Kidney epithelial cell (primary cell): ENCODE results near the gene PXDN. TPM values are rescaled to one million over a fixed set of nuclear protein-coding genes. Genes with fewer than 3 reads are reported as not detected.

ENCODE experiments used
- DNase-seq: peaks from one replicate; pipeline ENCODE4 v3.0.0-alpha.2; 2010; ENCODE audit warnings: low read depth
- H3K27me3 ChIP-seq: 2 replicates; pipeline ENCODE4 v1.6.0; 2011; ENCODE audit warnings: low read length; ENCODE audit not compliant: control insufficient read depth, insufficient read depth
- H3K36me3 ChIP-seq: 2 replicates; pipeline ENCODE4 v1.5.1; 2011; ENCODE audit warnings: low read length; ENCODE audit not compliant: control insufficient read depth, insufficient read depth
- H3K4me3 ChIP-seq: 2 replicates; pipeline ENCODE4 v1.5.1; 2011; ENCODE audit warnings: low read depth, mild to moderate bottlenecking, control low read depth, low read length
- total RNA-seq: library from RNA; depleted of rRNA; stranded (reverse); fragments of >200 nt; gene quantifications from 2 replicates; pipeline ENCODE4 v1.2.3, GENCODE V29; 2015
- TF ChIP-seq, protein P1 (sequence below): IDR thresholded peaks from 2 replicates; pipeline ENCODE4 v1.5.1; 2011; ENCODE audit warnings: mild to moderate bottlenecking, moderate library complexity, low read length, control low read depth, inconsistent platforms; ENCODE audit not compliant: insufficient read depth, poor library complexity, severe bottlenecking

Gene PXDN
- total RNA-seq, 1 donor from 2014 or later: 287 TPM

DNA sequence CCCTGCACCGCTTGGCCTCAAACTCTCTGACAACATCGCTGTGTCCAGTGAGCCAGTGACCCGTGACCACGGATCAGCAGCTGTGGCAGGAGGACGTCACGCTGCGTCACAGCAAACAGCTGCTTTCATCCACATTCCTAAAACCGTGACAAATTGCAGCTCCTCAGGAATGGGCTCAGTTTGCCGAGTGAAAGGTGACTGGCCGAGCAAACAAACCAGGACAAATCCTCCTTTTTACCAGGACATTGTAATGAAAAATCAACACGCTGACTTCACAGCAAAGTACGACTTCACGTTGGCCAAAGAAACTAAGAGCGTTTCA is 57.6 kb downstream of the PXDN start:
- Histone ChIP-seq H3K4me3 (no peak overlapping the region), H3K27me3 (no peaks in the 10 kb centered on the region), H3K36me3 (peaks cover 3% of the 10 kb centered on the region)
- DNase-seq: peak; percentile 61
- TF ChIP-seq, protein P1, sequence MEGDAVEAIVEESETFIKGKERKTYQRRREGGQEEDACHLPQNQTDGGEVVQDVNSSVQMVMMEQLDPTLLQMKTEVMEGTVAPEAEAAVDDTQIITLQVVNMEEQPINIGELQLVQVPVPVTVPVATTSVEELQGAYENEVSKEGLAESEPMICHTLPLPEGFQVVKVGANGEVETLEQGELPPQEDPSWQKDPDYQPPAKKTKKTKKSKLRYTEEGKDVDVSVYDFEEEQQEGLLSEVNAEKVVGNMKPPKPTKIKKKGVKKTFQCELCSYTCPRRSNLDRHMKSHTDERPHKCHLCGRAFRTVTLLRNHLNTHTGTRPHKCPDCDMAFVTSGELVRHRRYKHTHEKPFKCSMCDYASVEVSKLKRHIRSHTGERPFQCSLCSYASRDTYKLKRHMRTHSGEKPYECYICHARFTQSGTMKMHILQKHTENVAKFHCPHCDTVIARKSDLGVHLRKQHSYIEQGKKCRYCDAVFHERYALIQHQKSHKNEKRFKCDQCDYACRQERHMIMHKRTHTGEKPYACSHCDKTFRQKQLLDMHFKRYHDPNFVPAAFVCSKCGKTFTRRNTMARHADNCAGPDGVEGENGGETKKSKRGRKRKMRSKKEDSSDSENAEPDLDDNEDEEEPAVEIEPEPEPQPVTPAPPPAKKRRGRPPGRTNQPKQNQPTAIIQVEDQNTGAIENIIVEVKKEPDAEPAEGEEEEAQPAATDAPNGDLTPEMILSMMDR: no peak

DNA sequence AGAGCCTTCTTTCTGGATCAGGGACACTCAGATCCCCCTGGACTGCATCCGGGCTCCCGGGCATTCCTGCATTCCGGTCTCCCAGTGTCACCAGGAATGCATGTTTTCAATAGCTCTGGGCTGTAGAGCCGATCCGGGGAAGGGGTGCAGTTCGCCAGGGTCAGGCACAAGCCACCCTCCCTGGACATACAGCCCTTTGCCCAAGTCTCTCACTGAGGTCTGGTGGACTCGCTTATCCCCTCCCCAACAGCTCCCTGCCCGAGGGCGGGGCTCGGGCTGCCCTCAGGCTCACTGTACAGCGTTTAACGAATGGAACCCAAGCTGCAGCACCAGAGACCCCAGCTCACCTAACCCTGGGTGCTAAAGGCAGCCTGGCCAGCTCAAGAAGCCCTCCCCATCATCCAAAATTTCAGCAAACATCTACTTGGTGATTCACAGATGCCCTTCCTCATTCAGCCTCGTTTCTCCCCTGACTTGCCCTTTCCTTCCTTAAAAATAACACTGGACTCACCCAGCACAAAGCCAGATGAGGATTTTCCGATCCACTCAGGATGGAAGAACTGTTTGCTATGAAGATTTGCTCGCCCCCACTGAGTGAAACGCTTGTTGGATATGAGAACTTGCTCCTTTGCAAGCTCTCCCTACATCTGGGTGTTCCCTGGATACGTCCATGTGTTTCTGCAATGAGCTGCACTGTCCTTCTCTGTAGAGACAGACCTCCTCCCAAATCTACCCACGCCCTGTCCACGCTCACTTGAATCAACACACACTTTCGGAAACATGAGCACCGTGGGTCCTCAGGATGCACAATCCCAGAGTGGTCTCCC is 58.1 kb downstream of the PXDN start:
- TF ChIP-seq, protein P1: no peak
- H3K36me3 ChIP-seq: peaks cover 3% of the 10 kb centered on the region
- H3K27me3 ChIP-seq: no peaks in the 10 kb centered on the region
- peak; percentile 37 for DNase-seq
- H3K4me3 ChIP-seq: no peak overlapping the region

DNA sequence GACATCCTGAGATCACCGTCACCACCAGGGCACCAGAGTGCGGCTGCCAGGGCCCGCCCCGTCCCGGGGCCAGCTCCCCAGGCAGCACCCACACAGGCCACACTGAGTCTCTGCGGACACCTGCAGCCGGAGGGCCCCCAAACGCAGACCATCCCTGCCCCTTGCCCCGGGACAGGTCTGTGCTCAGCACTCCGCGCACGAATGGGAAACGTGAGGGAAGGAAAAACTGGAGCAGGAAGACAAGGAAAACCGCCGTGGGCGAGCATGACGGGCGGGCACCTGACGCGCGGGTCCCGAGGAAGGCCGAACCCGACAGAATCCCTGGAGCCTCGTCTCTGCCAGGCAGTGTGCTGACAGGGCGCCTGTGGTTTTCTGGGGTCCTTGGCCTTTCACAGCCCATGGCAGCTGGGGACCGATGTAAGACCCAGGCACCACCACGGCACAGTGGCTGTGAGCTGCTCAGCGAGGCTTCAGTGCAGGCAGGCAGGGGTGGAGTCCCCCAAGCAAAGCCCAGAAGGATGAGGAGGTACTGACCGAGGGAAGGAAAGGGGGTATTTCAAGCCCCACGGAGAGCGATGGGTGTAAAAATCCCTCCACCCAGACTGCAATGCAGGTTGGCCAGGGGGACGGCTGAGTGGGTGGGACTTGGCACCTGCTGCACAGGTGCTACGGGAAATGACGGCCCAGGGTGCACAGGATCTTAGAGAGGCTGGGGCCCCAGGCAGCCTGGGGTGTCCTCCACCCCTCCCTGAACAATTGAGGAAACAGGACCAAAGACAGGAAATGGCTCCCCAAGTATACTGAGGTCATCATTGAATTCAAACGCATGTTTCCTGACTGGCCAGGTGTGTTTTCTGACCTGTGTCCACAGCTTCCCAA is 59.0 kb downstream of the PXDN start:
- no peak overlapping the region for H3K4me3 ChIP-seq
- H3K36me3 ChIP-seq: peaks cover 3% of the 10 kb centered on the region
- H3K27me3 ChIP-seq: no peaks in the 10 kb centered on the region
- TF ChIP-seq, protein P1: no peak
- no peak for DNase-seq

DNA sequence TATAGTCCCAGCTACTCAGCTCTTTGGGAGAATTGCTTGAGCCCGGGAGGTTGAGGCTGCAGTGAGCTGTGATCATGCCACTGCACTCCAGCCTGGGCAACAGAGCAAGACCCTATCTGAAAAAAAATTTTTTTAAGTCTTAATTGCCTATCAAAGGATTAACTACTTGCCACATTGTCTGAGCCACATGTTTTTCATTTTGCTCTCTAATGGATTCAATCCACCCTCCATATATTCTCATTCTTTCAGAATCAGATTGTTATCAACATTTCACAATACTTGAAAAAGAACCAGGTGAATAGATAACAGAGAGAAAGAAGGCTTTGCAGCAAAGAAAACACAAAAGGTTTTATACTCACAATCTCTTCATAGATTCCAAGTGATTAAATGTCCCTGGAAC is 61.0 kb downstream of the PXDN start:
- Histone ChIP-seq H3K36me3 (peaks cover 5% of the 10 kb centered on the region), H3K27me3 (no peaks in the 10 kb centered on the region), H3K4me3 (no peak overlapping the region)
- no peak for DNase-seq
- TF ChIP-seq, protein P1: no peak

DNA sequence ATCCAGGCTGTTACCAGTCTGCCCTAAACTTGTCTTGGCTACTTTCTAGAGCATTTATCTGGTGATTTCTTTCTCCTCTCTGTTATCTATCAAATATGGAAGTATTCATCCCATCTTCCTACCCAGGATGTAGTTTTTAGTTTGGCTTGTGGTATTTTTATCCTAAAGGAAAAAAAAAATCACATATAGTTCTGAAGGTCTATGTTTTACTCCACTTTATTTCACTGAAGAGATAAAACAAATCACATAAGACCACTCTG is 62.2 kb downstream of the PXDN start:
- no peak overlapping the region for H3K4me3 ChIP-seq
- DNase-seq: no peak
- TF ChIP-seq, protein P1: no peak
- H3K27me3 ChIP-seq: no peaks in the 10 kb centered on the region
- H3K36me3 ChIP-seq: peaks cover 8% of the 10 kb centered on the region
